NCI-H1930 (cell line): ENCODE results near the gene MYLK2.

Experiments
- DNase-seq, 2 experiments: peaks; one replicate each; lab custom pipeline; 2025; lab: John Stamatoyannopoulos, UW

MYLK2 gene

DNA sequence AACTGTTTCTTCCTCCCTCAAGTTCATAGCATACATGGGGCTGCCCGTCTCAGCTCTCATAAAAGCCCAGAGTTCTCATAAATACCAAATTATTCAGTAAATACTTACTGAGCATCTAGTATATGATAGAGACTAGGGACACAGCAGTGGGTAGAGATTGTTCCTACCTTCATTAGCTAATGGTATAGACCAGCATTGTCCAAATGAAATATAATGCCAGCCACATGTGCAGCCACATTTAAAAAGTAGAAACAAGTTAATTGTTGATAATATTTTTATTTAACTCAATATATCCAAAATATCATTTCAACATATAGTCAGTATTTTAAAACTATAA, 52.4 kb downstream of the MYLK2 start:
- DNase-seq = no peak

GRCh38 chr20:31872406-31872805, 53.2 kb downstream of the MYLK2 start:
- no peak for DNase-seq

DNA sequence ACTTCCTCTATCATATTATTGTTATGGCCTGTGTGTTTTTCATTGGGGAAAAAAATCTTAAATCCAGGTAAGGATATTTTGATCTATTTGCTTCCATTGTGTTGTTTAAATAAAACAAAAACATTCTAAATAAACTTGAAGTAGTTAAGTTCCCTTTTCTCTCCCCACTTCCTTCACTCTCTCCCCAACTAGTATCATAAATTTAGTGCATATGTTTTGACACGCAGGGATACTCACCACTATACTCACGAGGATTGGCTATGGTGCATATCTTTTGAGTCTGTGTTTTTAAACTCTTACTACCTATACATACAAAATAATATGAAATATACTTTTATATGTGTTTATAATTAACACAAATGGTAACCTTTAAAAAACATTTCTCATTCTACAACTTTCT, 56.5 kb downstream of the MYLK2 start:
- DNase-seq = no peak

GRCh38 chr20:31877684-31878083, 58.5 kb downstream of the MYLK2 start:
- DNase-seq = no peak

GRCh38 chr20:31879143-31879987, 60.2 kb downstream of the MYLK2 start:
- DNase-seq = peak; percentile 95 to 98

- DNase-seq = no peak
Measured at GRCh38 chr20:31881945-31882344, 62.8 kb downstream of the MYLK2 start.

DNA sequence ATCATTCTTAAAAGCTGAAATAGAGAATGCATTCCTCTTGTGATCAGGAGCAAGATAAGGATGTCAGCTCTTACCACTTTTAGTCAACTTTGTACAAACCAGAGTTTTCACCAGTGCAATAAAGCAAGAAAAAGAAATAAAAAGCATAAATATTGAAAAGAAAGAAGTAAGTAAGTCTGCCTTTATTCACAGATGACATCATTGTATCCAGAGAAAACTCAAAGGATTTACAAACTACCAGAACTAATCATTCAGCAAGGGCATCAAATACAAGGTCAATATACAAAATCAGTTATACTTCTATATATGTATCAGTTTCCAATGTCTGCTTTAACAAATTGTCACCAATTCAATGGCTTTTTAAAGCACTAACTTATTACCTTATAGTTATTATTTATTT, 64.7 kb downstream of the MYLK2 start:
- DNase-seq = no peak
